HepG2 (cell line): ENCODE measurements around the gene PPP2R5C. TPM values are rescaled to one million over a fixed set of nuclear protein-coding genes. Genes with fewer than 3 reads are reported as not detected.

ENCODE experiments used
- CHD4 ChIP-seq: fragments of 200-600 bp; sonication (generic); IDR thresholded peaks from 2 replicates; pipeline ENCODE4 v1.7.0; 2017; ENCODE audit warnings: mild to moderate bottlenecking, low read length, borderline replicate concordance
- EEA1 ChIP-seq: sonication (generic); formaldehyde crosslinking; IDR thresholded peaks from 2 replicates; pipeline ENCODE4 v1.5.1; 2020; ENCODE audit warnings: mild to moderate bottlenecking, missing genetic modification reagents, borderline replicate concordance
- GATA4 ChIP-seq: sonication (generic); IDR thresholded peaks from 2 replicates; pipeline ENCODE4 v1.6.1; 2016; ENCODE audit warnings: antibody characterized with exemption, low read depth, borderline replicate concordance
- HMGA1 ChIP-seq: sonication (generic); formaldehyde crosslinking; conservative IDR thresholded peaks from 2 replicates; pipeline ENCODE4 v1.4.0; 2020; ENCODE audit warnings: missing genetic modification reagents
- HNRNPK ChIP-seq: fragments of 200-400 bp; formaldehyde crosslinking; IDR thresholded peaks from 2 replicates; pipeline ENCODE4 v1.6.1; 2018; ENCODE audit warnings: low read length, low read depth, moderate library complexity, mild to moderate bottlenecking; ENCODE audit not compliant: poor library complexity, severe bottlenecking
- JDP2 ChIP-seq: sonication (generic); formaldehyde crosslinking; IDR thresholded peaks from 2 replicates; pipeline ENCODE4 v1.8.1; 2022; ENCODE audit warnings: missing genetic modification reagents, borderline replicate concordance
- PCBP1 ChIP-seq: fragments of 200-400 bp; formaldehyde crosslinking; IDR thresholded peaks from 2 replicates; pipeline ENCODE4 v1.6.1; 2017; ENCODE audit warnings: mild to moderate bottlenecking, low read depth, low read length, borderline replicate concordance
- ZNF282 ChIP-seq: fragments of 450-650 bp; IDR thresholded peaks from 2 replicates; pipeline ENCODE4 v1.6.1; 2018; ENCODE audit not compliant: partially characterized antibody
- ZNF441 ChIP-seq: sonication (generic); formaldehyde crosslinking; IDR thresholded peaks from 2 replicates; pipeline ENCODE4 v1.7.0; 2021; ENCODE audit warnings: missing genetic modification reagents, borderline replicate concordance
- ZNF782 ChIP-seq: sonication (generic); formaldehyde crosslinking; IDR thresholded peaks from 2 replicates; pipeline ENCODE4 v1.4.0; 2020; ENCODE audit warnings: missing genetic modification reagents, mild to moderate bottlenecking, borderline replicate concordance
- polyA plus RNA-seq, 8 experiments: library from polyadenylated mRNA; depleted of rRNA in 3 of 8; stranded (reverse) in 7 of 8; unstranded in 1 of 8; fragments of >200 nt; fragmentation: Illumina TruSeq in 4 of 8; extraction: Trizol in 4 of 8; gene quantifications; 2 replicates each; pipeline versions ENCODE4 v1.2.1 to v1.2.3, GENCODE V29; 2011 to 2016; ENCODE audit warnings: low read depth in 4 of 8, missing spikeins in 1 of 8, mixed read lengths in 1 of 8; ENCODE audit not compliant: insufficient read depth in 1 of 8
- total RNA-seq, 5 experiments: library from RNA; depleted of rRNA; stranded (reverse); fragments of >200 nt; fragmentation: Illumina TruSeq; extraction: Trizol; gene quantifications; 2 replicates each; pipeline ENCODE4 v1.2.3, GENCODE V29; 2016; ENCODE audit warnings: low read depth in 1 of 5
- TF ChIP-seq, protein P1 (sequence below): sonication (generic); formaldehyde crosslinking; IDR thresholded peaks from 2 replicates; pipeline ENCODE4 v1.4.0; 2020; ENCODE audit warnings: missing genetic modification reagents, borderline replicate concordance
- TF ChIP-seq, protein P2 (sequence below): sonication (generic); formaldehyde crosslinking; IDR thresholded peaks from 2 replicates; pipeline ENCODE4 v1.4.0; 2020; ENCODE audit warnings: mild to moderate bottlenecking, missing genetic modification reagents
- TF ChIP-seq, protein P3 (sequence below): sonication (generic); formaldehyde crosslinking; IDR thresholded peaks from 2 replicates; pipeline ENCODE4 v1.4.0; 2020; ENCODE audit warnings: missing genetic modification reagents, borderline replicate concordance
- TF ChIP-seq, protein P4 (sequence below): sonication (generic); formaldehyde crosslinking; IDR thresholded peaks from 2 replicates; pipeline ENCODE4 v1.4.0; 2020; ENCODE audit warnings: missing genetic modification reagents

PPP2R5C gene
- total and polyA plus RNA-seq, 2 of the 13 experiments (the other 11 are each of a cell fraction or from before 2014, with no cell fraction given), result 74.3 to 78.5 TPM

DNA sequence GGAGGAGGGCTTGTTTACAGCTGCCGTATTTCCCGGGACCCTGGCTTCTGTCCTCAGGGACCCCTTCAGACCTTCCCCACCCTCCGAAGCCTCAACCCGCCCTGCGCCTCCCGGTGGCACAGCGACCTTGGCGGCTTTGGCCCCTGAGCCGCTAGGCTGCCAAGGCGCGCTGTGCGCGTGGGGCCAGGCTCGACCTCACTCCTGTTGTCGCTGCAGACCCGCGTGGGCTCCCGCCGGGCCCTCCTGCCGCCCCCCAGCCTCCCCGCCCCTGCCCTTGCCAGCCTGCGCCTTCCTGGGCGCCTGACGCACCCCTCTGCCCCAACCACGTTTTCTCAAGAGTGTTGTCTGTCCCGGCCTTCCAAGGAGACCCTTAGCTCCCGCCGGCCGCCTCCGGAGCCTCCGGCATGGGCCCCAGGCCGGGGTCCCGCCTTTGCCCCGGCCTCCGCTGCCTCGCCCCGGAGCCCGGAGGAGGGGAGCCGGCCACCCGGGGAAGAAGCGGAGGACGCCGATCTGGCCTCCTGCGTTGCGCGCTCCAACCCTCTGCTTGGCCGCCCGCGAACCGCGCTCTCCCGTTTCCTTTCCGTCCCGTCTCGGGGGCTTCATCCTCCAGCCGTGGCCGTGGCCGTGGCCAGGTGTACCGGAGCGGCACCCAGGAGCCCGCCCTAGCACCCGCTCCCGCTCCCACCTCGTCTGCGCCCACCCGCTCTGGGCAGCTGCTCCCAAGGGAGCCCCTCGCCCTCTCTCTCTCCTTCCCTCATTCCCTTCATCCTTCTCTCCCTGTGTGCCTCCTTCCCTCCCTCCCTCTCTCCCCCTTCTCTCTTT lies 19.9 kb downstream of the PPP2R5C start (continued):
- TF ChIP-seq, protein P1, sequence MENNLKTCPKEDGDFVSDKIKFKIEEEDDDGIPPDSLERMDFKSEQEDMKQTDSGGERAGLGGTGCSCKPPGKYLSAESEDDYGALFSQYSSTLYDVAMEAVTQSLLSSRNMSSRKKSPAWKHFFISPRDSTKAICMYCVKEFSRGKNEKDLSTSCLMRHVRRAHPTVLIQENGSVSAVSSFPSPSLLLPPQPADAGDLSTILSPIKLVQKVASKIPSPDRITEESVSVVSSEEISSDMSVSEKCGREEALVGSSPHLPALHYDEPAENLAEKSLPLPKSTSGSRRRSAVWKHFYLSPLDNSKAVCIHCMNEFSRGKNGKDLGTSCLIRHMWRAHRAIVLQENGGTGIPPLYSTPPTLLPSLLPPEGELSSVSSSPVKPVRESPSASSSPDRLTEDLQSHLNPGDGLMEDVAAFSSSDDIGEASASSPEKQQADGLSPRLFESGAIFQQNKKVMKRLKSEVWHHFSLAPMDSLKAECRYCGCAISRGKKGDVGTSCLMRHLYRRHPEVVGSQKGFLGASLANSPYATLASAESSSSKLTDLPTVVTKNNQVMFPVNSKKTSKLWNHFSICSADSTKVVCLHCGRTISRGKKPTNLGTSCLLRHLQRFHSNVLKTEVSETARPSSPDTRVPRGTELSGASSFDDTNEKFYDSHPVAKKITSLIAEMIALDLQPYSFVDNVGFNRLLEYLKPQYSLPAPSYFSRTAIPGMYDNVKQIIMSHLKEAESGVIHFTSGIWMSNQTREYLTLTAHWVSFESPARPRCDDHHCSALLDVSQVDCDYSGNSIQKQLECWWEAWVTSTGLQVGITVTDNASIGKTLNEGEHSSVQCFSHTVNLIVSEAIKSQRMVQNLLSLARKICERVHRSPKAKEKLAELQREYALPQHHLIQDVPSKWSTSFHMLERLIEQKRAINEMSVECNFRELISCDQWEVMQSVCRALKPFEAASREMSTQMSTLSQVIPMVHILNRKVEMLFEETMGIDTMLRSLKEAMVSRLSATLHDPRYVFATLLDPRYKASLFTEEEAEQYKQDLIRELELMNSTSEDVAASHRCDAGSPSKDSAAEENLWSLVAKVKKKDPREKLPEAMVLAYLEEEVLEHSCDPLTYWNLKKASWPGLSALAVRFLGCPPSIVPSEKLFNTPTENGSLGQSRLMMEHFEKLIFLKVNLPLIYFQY (CRISPR knock-in tag), result no peak
- TF ChIP-seq EEA1 (no peak), HNRNPK (peak; percentile 70), HMGA1 (CRISPR knock-in tag) (no peak), ZNF441 (no peak), GATA4 (no peak), CHD4 (no peak), JDP2 (CRISPR knock-in tag) (no peak), ZNF782 (CRISPR knock-in tag) (no peak), ZNF282 (no peak), PCBP1 (0 out of 2 replicates have a peak, but pooled peaks have one; percentile 65)
- TF ChIP-seq, protein P2, sequence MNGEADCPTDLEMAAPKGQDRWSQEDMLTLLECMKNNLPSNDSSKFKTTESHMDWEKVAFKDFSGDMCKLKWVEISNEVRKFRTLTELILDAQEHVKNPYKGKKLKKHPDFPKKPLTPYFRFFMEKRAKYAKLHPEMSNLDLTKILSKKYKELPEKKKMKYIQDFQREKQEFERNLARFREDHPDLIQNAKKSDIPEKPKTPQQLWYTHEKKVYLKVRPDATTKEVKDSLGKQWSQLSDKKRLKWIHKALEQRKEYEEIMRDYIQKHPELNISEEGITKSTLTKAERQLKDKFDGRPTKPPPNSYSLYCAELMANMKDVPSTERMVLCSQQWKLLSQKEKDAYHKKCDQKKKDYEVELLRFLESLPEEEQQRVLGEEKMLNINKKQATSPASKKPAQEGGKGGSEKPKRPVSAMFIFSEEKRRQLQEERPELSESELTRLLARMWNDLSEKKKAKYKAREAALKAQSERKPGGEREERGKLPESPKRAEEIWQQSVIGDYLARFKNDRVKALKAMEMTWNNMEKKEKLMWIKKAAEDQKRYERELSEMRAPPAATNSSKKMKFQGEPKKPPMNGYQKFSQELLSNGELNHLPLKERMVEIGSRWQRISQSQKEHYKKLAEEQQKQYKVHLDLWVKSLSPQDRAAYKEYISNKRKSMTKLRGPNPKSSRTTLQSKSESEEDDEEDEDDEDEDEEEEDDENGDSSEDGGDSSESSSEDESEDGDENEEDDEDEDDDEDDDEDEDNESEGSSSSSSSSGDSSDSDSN (CRISPR knock-in tag), result peak; percentile 59; the same call in 1 of the 2 replicates
- TF ChIP-seq, protein P3, sequence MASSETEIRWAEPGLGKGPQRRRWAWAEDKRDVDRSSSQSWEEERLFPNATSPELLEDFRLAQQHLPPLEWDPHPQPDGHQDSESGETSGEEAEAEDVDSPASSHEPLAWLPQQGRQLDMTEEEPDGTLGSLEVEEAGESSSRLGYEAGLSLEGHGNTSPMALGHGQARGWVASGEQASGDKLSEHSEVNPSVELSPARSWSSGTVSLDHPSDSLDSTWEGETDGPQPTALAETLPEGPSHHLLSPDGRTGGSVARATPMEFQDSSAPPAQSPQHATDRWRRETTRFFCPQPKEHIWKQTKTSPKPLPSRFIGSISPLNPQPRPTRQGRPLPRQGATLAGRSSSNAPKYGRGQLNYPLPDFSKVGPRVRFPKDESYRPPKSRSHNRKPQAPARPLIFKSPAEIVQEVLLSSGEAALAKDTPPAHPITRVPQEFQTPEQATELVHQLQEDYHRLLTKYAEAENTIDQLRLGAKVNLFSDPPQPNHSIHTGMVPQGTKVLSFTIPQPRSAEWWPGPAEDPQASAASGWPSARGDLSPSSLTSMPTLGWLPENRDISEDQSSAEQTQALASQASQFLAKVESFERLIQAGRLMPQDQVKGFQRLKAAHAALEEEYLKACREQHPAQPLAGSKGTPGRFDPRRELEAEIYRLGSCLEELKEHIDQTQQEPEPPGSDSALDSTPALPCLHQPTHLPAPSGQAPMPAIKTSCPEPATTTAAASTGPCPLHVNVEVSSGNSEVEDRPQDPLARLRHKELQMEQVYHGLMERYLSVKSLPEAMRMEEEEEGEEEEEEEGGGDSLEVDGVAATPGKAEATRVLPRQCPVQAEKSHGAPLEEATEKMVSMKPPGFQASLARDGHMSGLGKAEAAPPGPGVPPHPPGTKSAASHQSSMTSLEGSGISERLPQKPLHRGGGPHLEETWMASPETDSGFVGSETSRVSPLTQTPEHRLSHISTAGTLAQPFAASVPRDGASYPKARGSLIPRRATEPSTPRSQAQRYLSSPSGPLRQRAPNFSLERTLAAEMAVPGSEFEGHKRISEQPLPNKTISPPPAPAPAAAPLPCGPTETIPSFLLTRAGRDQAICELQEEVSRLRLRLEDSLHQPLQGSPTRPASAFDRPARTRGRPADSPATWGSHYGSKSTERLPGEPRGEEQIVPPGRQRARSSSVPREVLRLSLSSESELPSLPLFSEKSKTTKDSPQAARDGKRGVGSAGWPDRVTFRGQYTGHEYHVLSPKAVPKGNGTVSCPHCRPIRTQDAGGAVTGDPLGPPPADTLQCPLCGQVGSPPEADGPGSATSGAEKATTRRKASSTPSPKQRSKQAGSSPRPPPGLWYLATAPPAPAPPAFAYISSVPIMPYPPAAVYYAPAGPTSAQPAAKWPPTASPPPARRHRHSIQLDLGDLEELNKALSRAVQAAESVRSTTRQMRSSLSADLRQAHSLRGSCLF, result no peak
- TF ChIP-seq, protein P4, sequence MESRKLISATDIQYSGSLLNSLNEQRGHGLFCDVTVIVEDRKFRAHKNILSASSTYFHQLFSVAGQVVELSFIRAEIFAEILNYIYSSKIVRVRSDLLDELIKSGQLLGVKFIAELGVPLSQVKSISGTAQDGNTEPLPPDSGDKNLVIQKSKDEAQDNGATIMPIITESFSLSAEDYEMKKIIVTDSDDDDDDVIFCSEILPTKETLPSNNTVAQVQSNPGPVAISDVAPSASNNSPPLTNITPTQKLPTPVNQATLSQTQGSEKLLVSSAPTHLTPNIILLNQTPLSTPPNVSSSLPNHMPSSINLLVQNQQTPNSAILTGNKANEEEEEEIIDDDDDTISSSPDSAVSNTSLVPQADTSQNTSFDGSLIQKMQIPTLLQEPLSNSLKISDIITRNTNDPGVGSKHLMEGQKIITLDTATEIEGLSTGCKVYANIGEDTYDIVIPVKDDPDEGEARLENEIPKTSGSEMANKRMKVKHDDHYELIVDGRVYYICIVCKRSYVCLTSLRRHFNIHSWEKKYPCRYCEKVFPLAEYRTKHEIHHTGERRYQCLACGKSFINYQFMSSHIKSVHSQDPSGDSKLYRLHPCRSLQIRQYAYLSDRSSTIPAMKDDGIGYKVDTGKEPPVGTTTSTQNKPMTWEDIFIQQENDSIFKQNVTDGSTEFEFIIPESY, result peak; percentile 17; the same call in 1 of the 2 replicates
